Endothelial cell of umbilical vein (primary cell): ENCODE measurements around the gene C22orf39. TPM values are rescaled to one million over a fixed set of nuclear protein-coding genes. Genes with fewer than 3 reads are reported as not detected.

Experiments used
- BruUV-seq: library from RNA; stranded (reverse); fragments of 400-500 nt; replicated peaks from 2 replicates; lab custom pipeline; 2021; lab: Mats Ljungman, UMichigan
- CTCF ChIA-PET: fragments of 300-600, 350-600 bp; sonication (Branson Sonifier 250); formaldehyde crosslinking; loops from one replicate; lab custom pipeline; 2021; ENCODE audit warnings: antibody characterized with exemption, inconsistent platforms; lab: Charles Lee
- POLR2A ChIA-PET: fragments of 300-600, 350-600 bp; sonication (Branson Sonifier 250); formaldehyde crosslinking; loops from one replicate; lab custom pipeline; 2021; ENCODE audit warnings: antibody characterized with exemption, inconsistent platforms; lab: Charles Lee
- DNase-seq: peaks from one replicate; pipeline ENCODE4 v3.0.0-alpha.2; 2011; ENCODE audit warnings: low read depth, low spot score
- FAIRE-seq: peaks from 2 replicates; lab custom pipeline; 2011; peaks lifted over from hg19 to GRCh38; lab: Jason Lieb, UNC
- H2AFZ ChIP-seq: 2 replicates; pipeline ENCODE4 v1.6.0; 2012; ENCODE audit warnings: low read depth, low read length, control low read depth, inconsistent platforms
- H3K27ac ChIP-seq: 2 replicates; pipeline ENCODE4 v1.5.1; 2011; ENCODE audit warnings: low read depth, mild to moderate bottlenecking, control low read depth, low read length, moderate library complexity; ENCODE audit not compliant: insufficient read depth
- H3K27me3 ChIP-seq, 2 experiments: 2 replicates each; pipeline versions ENCODE4 v1.6.0 to v1.6.1; 2011; ENCODE audit warnings: low read length in 2 of 2, mixed read lengths in 1 of 2; ENCODE audit not compliant: control insufficient read depth in 2 of 2, insufficient read depth in 2 of 2
- H3K36me3 ChIP-seq, 2 experiments: 2 replicates in 1 of 2; 3 replicates in 1 of 2; pipeline ENCODE4 v1.5.1; 2011; ENCODE audit warnings: low read length in 2 of 2, mild to moderate bottlenecking in 1 of 2, moderate library complexity in 1 of 2; ENCODE audit not compliant: control insufficient read depth in 2 of 2, insufficient read depth in 2 of 2; ENCODE audit errors: extremely low read depth in 1 of 2
- H3K4me1 ChIP-seq: 3 replicates; pipeline ENCODE4 v1.5.1; 2011; ENCODE audit warnings: mild to moderate bottlenecking, low read length; ENCODE audit not compliant: control insufficient read depth, insufficient read depth; ENCODE audit errors: extremely low read depth
- H3K4me2 ChIP-seq: 2 replicates; pipeline ENCODE4 v1.6.1; 2011; ENCODE audit warnings: low read length, control low read depth, mixed read lengths; ENCODE audit not compliant: insufficient read depth
- H3K4me3 ChIP-seq, 3 experiments: fragments of 200-600 bp in 1 of 3; sonication (generic), shearing (Covaris generic) in 1 of 3; replicated peaks in 1 of 3; 2 replicates each; pipeline ENCODE4 v1.5.1; 2011 to 2016; ENCODE audit warnings: control low read depth in 3 of 3, low read length in 3 of 3, mild to moderate bottlenecking in 2 of 3, inconsistent platforms in 1 of 3, low read depth in 1 of 3, moderate library complexity in 1 of 3; ENCODE audit not compliant: insufficient read depth in 1 of 3
- H3K79me2 ChIP-seq: 2 replicates; pipeline ENCODE4 v1.6.0; 2012; ENCODE audit warnings: low read length, inconsistent platforms; ENCODE audit not compliant: control insufficient read depth, insufficient read depth
- H3K9ac ChIP-seq: replicated peaks from 2 replicates; pipeline ENCODE3; 2011; ENCODE audit warnings: low read length, control low read depth; ENCODE audit not compliant: insufficient read depth; ENCODE audit errors: extremely low read depth
- H3K9me1 ChIP-seq: replicated peaks from 3 replicates; pipeline ENCODE4 v1.6.0; 2011; ENCODE audit warnings: mild to moderate bottlenecking, low read length; ENCODE audit not compliant: control insufficient read depth, insufficient read depth; ENCODE audit errors: extremely low read depth
- H3K9me3 ChIP-seq: replicated peaks from 2 replicates; pipeline ENCODE4 v1.5.1; 2012; ENCODE audit warnings: low read length, inconsistent platforms; ENCODE audit not compliant: control insufficient read depth, insufficient read depth
- H4K20me1 ChIP-seq: replicated peaks from 2 replicates; pipeline ENCODE3; 2011; ENCODE audit warnings: mild to moderate bottlenecking, low read length; ENCODE audit not compliant: control insufficient read depth, insufficient read depth; ENCODE audit errors: extremely low read depth
- CTCF ChIP-seq, 2 donors: IDR thresholded peaks; 1 replicate in 1 of 2; 2 replicates in 1 of 2; pipeline ENCODE4 v1.5.1; 2011; ENCODE audit warnings: low read length in 2 of 2, mild to moderate bottlenecking in 2 of 2, moderate library complexity in 2 of 2, control low read depth in 1 of 2, inconsistent platforms in 1 of 2, low read depth in 1 of 2; ENCODE audit not compliant: insufficient read depth in 1 of 2; ENCODE audit errors: extremely low read depth in 1 of 2
- EZH2 ChIP-seq: IDR thresholded peaks from 2 replicates; pipeline ENCODE4 v1.6.1; 2012; ENCODE audit warnings: borderline replicate concordance, low read depth, mild to moderate bottlenecking, moderate library complexity, low read length, inconsistent platforms; ENCODE audit not compliant: severe bottlenecking
- FOS ChIP-seq: IDR thresholded peaks from 2 replicates; pipeline ENCODE4 v1.6.1; 2011; ENCODE audit warnings: mild to moderate bottlenecking, low read length, moderate library complexity, borderline replicate concordance; ENCODE audit not compliant: insufficient read depth
- GATA2 ChIP-seq: IDR thresholded peaks from 2 replicates; pipeline ENCODE4 v1.7.0; 2011; ENCODE audit warnings: low read depth, mild to moderate bottlenecking, moderate library complexity, mixed read lengths, low read length; ENCODE audit not compliant: insufficient read length, insufficient read depth
- JUN ChIP-seq: IDR thresholded peaks from 2 replicates; pipeline ENCODE4 v1.6.1; 2011; ENCODE audit warnings: borderline replicate concordance, low read depth; ENCODE audit not compliant: insufficient read length, insufficient read depth
- MAX ChIP-seq: IDR thresholded peaks from 2 replicates; pipeline ENCODE4 v1.6.1; 2011; ENCODE audit not compliant: insufficient read depth, insufficient read length
- MYC ChIP-seq: IDR thresholded peaks from one replicate; pipeline ENCODE4 v1.6.1; 2011; ENCODE audit warnings: mild to moderate bottlenecking, low read depth, low read length
- POLR2A ChIP-seq: IDR thresholded peaks from 2 replicates; pipeline ENCODE4 v1.6.1; 2012; ENCODE audit warnings: low read depth, mild to moderate bottlenecking, control low read depth, low read length
- POLR2AphosphoS5 ChIP-seq: IDR thresholded peaks from 2 replicates; pipeline ENCODE4 v1.6.1; 2012; ENCODE audit warnings: low read depth, mild to moderate bottlenecking, control low read depth, low read length, moderate library complexity; ENCODE audit not compliant: insufficient read depth
- dilution Hi-C: fragments of 300-500 bp; cut with MboI; formaldehyde crosslinking; loops from one replicate; pipeline ENCODE4 v1.15.0; 2019; ENCODE audit warnings: low sequenced_read_pairs; ENCODE audit not compliant: extremely low pct_ligation_motif_present
- intact Hi-C: fragments of 100-400 bp; cut with micrococcal nuclease; formaldehyde crosslinking; loops from one replicate; pipeline ENCODE4 v1.10.0; 2022
- polyA plus RNA-seq, 4 experiments: library from polyadenylated mRNA; depleted of rRNA in 3 of 4; stranded (reverse) in 3 of 4; unstranded in 1 of 4; fragments of >200 nt; gene quantifications; 2 replicates each; pipeline versions ENCODE4 v1.2.1 to v1.2.3, GENCODE V29; 2011 to 2012; ENCODE audit warnings: missing spikeins in 1 of 4
- total RNA-seq: library from RNA; stranded (reverse); gene quantifications from 2 replicates; pipeline ENCODE4 v1.2.3, GENCODE V29; 2021

Gene C22orf39
- total and polyA plus RNA-seq, 2 donors (not counting 3 experiments of a cell fraction or from before 2014, with no cell fraction given) = 26.1 to 28.0 TPM

GRCh38 chr22:19477321-19478044, 30.0 kb upstream of the C22orf39 start:
- intact Hi-C loops (loop anchor here (1.0 to 10.0 kb wide), 4 partner anchors 31 to 237 kb away; partner anchors contain the start of genes C22orf39, MRPL40 and SEPTIN5), dilution Hi-C loops (no loop called here)
- FAIRE-seq = peak; percentile 87
- peaks cover 64% of the 10 kb centered on the region for H3K79me2 ChIP-seq
- no peaks in the 10 kb centered on the region for H3K27me3 ChIP-seq
- H2AFZ ChIP-seq = no peak overlapping the region
- H4K20me1 ChIP-seq = no peaks in the 10 kb centered on the region
- peak overlapping the region; percentile 53 to 87 (median 83) for H3K4me3 ChIP-seq
- ChIA-PET CTCF (interaction anchor here (0.8 to 4.7 kb wide), 14 partner anchors 10 to 298 kb away, joined by 3 to 67 read pairs (median 4); partner anchors contain the start of genes HIRA and SLC25A1), POLR2A (interaction anchor here (1.6 kb wide), 2 partner anchors 19 to 41 kb away, joined by 3 to 4 read pairs; no protein-coding TSS in a partner anchor)
- H3K4me2 ChIP-seq = peak overlapping the region; percentile 98
- peaks cover 14 to 18% of the 10 kb centered on the region in 2 experiments for H3K36me3 ChIP-seq
- H3K9ac ChIP-seq = peak overlapping the region; percentile 99
- TF ChIP-seq CTCF (IDR thresholded peaks at IDR 0.05; ENCODE audit: extremely low read depth in 1 of 2, insufficient read depth in 1 of 2, low read depth in 1 of 2, low read length in 2 of 2) (peak in 1 of 2 donors; percentile 1), POLR2A (no peak)
- peak; percentile 49 for DNase-seq
- H3K4me1 ChIP-seq = peaks cover 28% of the 10 kb centered on the region
- no peaks in the 10 kb centered on the region for H3K9me3 ChIP-seq
- peak overlapping the region; percentile 100 for H3K27ac ChIP-seq
- no peaks in the 10 kb centered on the region for H3K9me1 ChIP-seq
- BruUV-seq = no TSS peak

GRCh38 chr22:19476023-19476422, 28.5 kb upstream of the C22orf39 start:
- H3K9ac ChIP-seq = no peak overlapping the region
- dilution Hi-C loops (no loop called here), intact Hi-C loops (loop anchor here (10.0 kb wide), 1 partner anchor 239 kb away; the partner anchor contains the start of gene SEPTIN5)
- DNase-seq = no peak
- no peaks in the 10 kb centered on the region for H3K27me3 ChIP-seq
- ChIA-PET POLR2A (no interaction called here), CTCF (no interaction called here)
- no peaks in the 10 kb centered on the region for H3K9me3 ChIP-seq
- no peak overlapping the region for H3K4me2 ChIP-seq
- H3K4me1 ChIP-seq = peaks cover 22% of the 10 kb centered on the region
- no peak overlapping the region for H3K4me3 ChIP-seq
- H3K36me3 ChIP-seq = peaks cover 21 to 27% of the 10 kb centered on the region in 2 experiments
- TF ChIP-seq GATA2 = no peak
- no peak for TF ChIP-seq FOS
- TF ChIP-seq JUN = no peak
- no peak for TF ChIP-seq MYC
- no peak for TF ChIP-seq POLR2A
- TF ChIP-seq EZH2 = no peak
- no peak for TF ChIP-seq POLR2AphosphoS5
- no peak for TF ChIP-seq CTCF (IDR thresholded peaks at IDR 0.05; ENCODE audit: extremely low read depth in 1 of 2, insufficient read depth in 1 of 2, low read depth in 1 of 2, low read length in 2 of 2)
- no peak for TF ChIP-seq MAX
- H3K79me2 ChIP-seq = peaks cover 61% of the 10 kb centered on the region
- no peaks in the 10 kb centered on the region for H4K20me1 ChIP-seq
- H2AFZ ChIP-seq = no peak overlapping the region
- FAIRE-seq = no peak
- H3K9me1 ChIP-seq = no peaks in the 10 kb centered on the region
- H3K27ac ChIP-seq = no peak overlapping the region
- no TSS peak for BruUV-seq
